Measurements from ENCODE around the gene UNK. TPM values are rescaled to one million over a fixed set of nuclear protein-coding genes. Genes with fewer than 3 reads are reported as not detected.
A peak's percentile ranks its signal among the peaks of the same experiment; 100 is the strongest.

Gene UNK
- total and polyA plus RNA-seq, 2 of the 13 experiments (the other 11 are each of a cell fraction or from before 2014, with no cell fraction given): 31.6 to 33.0 TPM

GRCh38 chr17:75779250-75779986 lies 5.2 kb upstream of the UNK start (continued):
- TF ChIP-seq CEBPZ (IDR thresholded peaks at IDR 0.05; ENCODE audit: low read length): no peak
- peak; percentile 98 for TF ChIP-seq ZNF790 (CRISPR knock-in tag; IDR thresholded peaks at IDR 0.05; ENCODE audit: borderline replicate concordance)
- peak; percentile 88 for TF ChIP-seq HDAC6 (IDR thresholded peaks at IDR 0.05; ENCODE audit: low read depth, low read length)
- TF ChIP-seq ZNF350 (CRISPR knock-in tag; IDR thresholded peaks at IDR 0.05; ENCODE audit: borderline replicate concordance, low read depth): peak; percentile 90; the same call in 1 of the 2 replicates
- peak; percentile 93 for TF ChIP-seq MIER3 (CRISPR knock-in tag; IDR thresholded peaks at IDR 0.05; ENCODE audit: borderline replicate concordance)
- peak; percentile 82 for TF ChIP-seq BORCS8-MEF2B (CRISPR knock-in tag; IDR thresholded peaks at IDR 0.05)
- peak; percentile 52; the same call in 1 of the 2 replicates for TF ChIP-seq NCOA1 (CRISPR knock-in tag; IDR thresholded peaks at IDR 0.05)
- TF ChIP-seq NCOA5 (CRISPR knock-in tag; IDR thresholded peaks at IDR 0.05): no peak
- peak; percentile 66; the same call in 1 of the 2 replicates for TF ChIP-seq ZSCAN21 (CRISPR knock-in tag; IDR thresholded peaks at IDR 0.05; ENCODE audit: borderline replicate concordance)
- TF ChIP-seq, protein P1, sequence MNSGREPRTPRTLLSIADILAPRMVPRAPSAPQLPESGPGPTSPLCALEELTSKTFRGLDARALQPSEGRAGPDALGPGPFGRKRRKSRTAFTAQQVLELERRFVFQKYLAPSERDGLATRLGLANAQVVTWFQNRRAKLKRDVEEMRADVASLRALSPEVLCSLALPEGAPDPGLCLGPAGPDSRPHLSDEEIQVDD (CRISPR knock-in tag; IDR thresholded peaks at IDR 0.05; ENCODE audit: borderline replicate concordance): 0 out of 2 replicates have a peak, but pooled peaks have one; percentile 79
- TF ChIP-seq, protein P2, sequence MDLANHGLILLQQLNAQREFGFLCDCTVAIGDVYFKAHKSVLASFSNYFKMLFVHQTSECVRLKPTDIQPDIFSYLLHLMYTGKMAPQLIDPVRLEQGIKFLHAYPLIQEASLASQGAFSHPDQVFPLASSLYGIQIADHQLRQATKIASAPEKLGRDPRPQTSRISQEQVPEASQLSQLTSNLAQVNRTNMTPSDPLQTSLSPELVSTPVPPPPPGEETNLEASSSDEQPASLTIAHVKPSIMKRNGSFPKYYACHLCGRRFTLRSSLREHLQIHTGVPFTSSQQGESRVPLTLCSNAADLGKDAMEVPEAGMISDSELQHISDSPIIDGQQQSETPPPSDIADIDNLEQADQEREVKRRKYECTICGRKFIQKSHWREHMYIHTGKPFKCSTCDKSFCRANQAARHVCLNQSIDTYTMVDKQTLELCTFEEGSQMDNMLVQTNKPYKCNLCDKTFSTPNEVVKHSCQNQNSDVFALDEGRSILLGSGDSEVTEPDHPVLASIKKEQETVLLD (CRISPR knock-in tag; IDR thresholded peaks at IDR 0.05; ENCODE audit: low read depth): peak; percentile 69; the same call in 1 of the 2 replicates
- peak; percentile 17; the same call in 1 of the 2 replicates for TF ChIP-seq DPF2 (CRISPR knock-in tag; IDR thresholded peaks at IDR 0.05; ENCODE audit: borderline replicate concordance, low read depth)
- TF ChIP-seq ZNF879 (CRISPR knock-in tag; IDR thresholded peaks at IDR 0.05): peak; percentile 92
- TF ChIP-seq PCBP2 (optimal IDR thresholded peaks at IDR 0.05; ENCODE audit: low read depth, low read length, poor library complexity, severe bottlenecking): no peak
- TF ChIP-seq, protein P3, sequence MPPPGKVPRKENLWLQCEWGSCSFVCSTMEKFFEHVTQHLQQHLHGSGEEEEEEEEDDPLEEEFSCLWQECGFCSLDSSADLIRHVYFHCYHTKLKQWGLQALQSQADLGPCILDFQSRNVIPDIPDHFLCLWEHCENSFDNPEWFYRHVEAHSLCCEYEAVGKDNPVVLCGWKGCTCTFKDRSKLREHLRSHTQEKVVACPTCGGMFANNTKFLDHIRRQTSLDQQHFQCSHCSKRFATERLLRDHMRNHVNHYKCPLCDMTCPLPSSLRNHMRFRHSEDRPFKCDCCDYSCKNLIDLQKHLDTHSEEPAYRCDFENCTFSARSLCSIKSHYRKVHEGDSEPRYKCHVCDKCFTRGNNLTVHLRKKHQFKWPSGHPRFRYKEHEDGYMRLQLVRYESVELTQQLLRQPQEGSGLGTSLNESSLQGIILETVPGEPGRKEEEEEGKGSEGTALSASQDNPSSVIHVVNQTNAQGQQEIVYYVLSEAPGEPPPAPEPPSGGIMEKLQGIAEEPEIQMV (CRISPR knock-in tag; IDR thresholded peaks at IDR 0.05; ENCODE audit: low read depth): peak; percentile 78; the same call in 1 of the 2 replicates
- TF ChIP-seq TEAD2 (CRISPR knock-in tag; IDR thresholded peaks at IDR 0.05): 0 out of 2 replicates have a peak, but pooled peaks have one; percentile 77
- TF ChIP-seq MBD4 (IDR thresholded peaks at IDR 0.05; ENCODE audit: borderline replicate concordance, low read length): no peak
- peak; percentile 69 for TF ChIP-seq TEAD3 (CRISPR knock-in tag; optimal IDR thresholded peaks at IDR 0.05; ENCODE audit: borderline replicate concordance)
- TF ChIP-seq IKZF1 (IDR thresholded peaks at IDR 0.05): no peak
- TF ChIP-seq, protein P4, sequence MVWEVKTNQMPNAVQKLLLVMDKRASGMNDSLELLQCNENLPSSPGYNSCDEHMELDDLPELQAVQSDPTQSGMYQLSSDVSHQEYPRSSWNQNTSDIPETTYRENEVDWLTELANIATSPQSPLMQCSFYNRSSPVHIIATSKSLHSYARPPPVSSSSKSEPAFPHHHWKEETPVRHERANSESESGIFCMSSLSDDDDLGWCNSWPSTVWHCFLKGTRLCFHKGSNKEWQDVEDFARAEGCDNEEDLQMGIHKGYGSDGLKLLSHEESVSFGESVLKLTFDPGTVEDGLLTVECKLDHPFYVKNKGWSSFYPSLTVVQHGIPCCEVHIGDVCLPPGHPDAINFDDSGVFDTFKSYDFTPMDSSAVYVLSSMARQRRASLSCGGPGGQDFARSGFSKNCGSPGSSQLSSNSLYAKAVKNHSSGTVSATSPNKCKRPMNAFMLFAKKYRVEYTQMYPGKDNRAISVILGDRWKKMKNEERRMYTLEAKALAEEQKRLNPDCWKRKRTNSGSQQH (CRISPR knock-in tag; IDR thresholded peaks at IDR 0.05; ENCODE audit: low read depth): peak; percentile 86; the same call in 1 of the 2 replicates

Data from HepG2 (cell line).